Stimulated activated CD4-positive, alpha-beta T cell treated with anti-CD3 and anti-CD28 coated beads, Interleukin-4, amount 100 ng/mL, for 4 hours (primary cell): ENCODE measurements around the gene CAMK1D.

Experiments
- DNase-seq, 2 experiments: peaks; one replicate each; pipeline ENCODE4 v3.0.0-alpha.2; 2020

Gene CAMK1D

GRCh38 chr10:12500381-12501303 lies 151.3 kb downstream of the CAMK1D start:
- no peak for DNase-seq

- no peak for DNase-seq
Measured at GRCh38 chr10:12501324-12501723, 152.0 kb downstream of the CAMK1D start.

GRCh38 chr10:12501841-12502525 lies 152.6 kb downstream of the CAMK1D start:
- DNase-seq, result no peak

- DNase-seq, result no peak
Measured at GRCh38 chr10:12502526-12503274, 153.4 kb downstream of the CAMK1D start.

- no peak for DNase-seq
Measured at GRCh38 chr10:12503311-12503710, 154.0 kb downstream of the CAMK1D start.

GRCh38 chr10:12504176-12504575 lies 154.8 kb downstream of the CAMK1D start:
- no peak for DNase-seq

- no peak for DNase-seq
Measured at GRCh38 chr10:12504628-12505027, 155.3 kb downstream of the CAMK1D start.

- no peak for DNase-seq
Measured at GRCh38 chr10:12505683-12506082, 156.3 kb downstream of the CAMK1D start.

GRCh38 chr10:12507165-12507850 lies 158.0 kb downstream of the CAMK1D start:
- DNase-seq, result no peak

- DNase-seq, result no peak
Measured at GRCh38 chr10:12508165-12508564, 158.8 kb downstream of the CAMK1D start.

GRCh38 chr10:12509016-12509793 lies 159.9 kb downstream of the CAMK1D start:
- peak in 1 of 2 experiments; percentile 23 for DNase-seq

- no peak for DNase-seq
Measured at GRCh38 chr10:12509794-12510100, 160.4 kb downstream of the CAMK1D start.

- no peak for DNase-seq
Measured at GRCh38 chr10:12510501-12510941, 161.2 kb downstream of the CAMK1D start.

GRCh38 chr10:12510984-12511383 lies 161.6 kb downstream of the CAMK1D start:
- no peak for DNase-seq

- no peak for DNase-seq
Measured at GRCh38 chr10:12511651-12512050, 162.3 kb downstream of the CAMK1D start.

GRCh38 chr10:12512332-12513002 lies 163.1 kb downstream of the CAMK1D start:
- DNase-seq, result no peak

GRCh38 chr10:12513003-12513365 lies 163.6 kb downstream of the CAMK1D start:
- no peak for DNase-seq

- no peak for DNase-seq
Measured at GRCh38 chr10:12513775-12514673, 164.7 kb downstream of the CAMK1D start.

- DNase-seq, result no peak
Measured at GRCh38 chr10:12518024-12518423, 168.7 kb downstream of the CAMK1D start.

GRCh38 chr10:12521423-12521822 lies 172.1 kb downstream of the CAMK1D start:
- DNase-seq, result no peak
